Measurements from ENCODE around the gene TRIO. TPM values are rescaled to one million over a fixed set of nuclear protein-coding genes. Genes with fewer than 3 reads are reported as not detected.

TRIO gene
- total and polyA plus RNA-seq, 4 donors: 22.0 to 374 (median 191) TPM

DNA sequence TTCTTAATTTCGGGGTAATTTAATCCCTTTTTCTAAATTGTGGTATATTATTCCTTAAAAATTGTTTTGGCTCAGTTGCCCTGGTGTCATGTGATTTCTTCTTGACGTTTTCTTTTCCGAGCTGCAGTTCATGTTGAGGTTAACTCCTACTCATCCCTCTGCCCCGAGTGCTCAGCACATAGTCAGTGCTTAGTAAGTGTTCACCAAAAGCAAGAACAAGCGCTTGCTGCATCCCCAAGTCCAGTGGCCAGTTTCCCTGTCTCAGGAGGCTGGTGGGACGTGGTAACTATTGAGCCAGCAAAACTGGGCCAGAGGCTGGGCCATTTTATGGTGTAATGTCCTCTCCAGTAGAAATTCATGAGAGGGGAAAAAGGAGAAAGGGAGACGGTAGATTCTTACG is 23.3 kb downstream of the TRIO start:
- WGBS, 2 donors: 72 to 75% methylated on average over 8 of the region's 8 CpGs
- Histone ChIP-seq H3K4me1 (ENCODE audit: control insufficient read depth in 1 of 2, insufficient read depth in 2 of 2, low read length in 2 of 2) (peaks cover 0 to 12% of the 10 kb centered on the region in 2 donors), H3K4me3 (ENCODE audit: low read length in 2 of 2) (no peak overlapping the region), H3K36me3 (ENCODE audit: control insufficient read depth in 1 of 2, insufficient read depth in 2 of 2, low read length in 1 of 2) (no peaks in the 10 kb centered on the region), H3K27me3 (ENCODE audit: control insufficient read depth in 1 of 2, insufficient read depth in 2 of 2, low read length in 1 of 2) (no peaks in the 10 kb centered on the region), H3K27ac (ENCODE audit: low read depth in 1 of 2, low read length in 2 of 2) (no peak overlapping the region), H3K9me3 (ENCODE audit: control insufficient read depth, low read length) (no peaks in the 10 kb centered on the region)
- DNase-seq: no peak
- intact Hi-C loops (cut with DNase I): no loop called here
- no peak for ATAC-seq (ENCODE audit: low FRiP score)

DNA sequence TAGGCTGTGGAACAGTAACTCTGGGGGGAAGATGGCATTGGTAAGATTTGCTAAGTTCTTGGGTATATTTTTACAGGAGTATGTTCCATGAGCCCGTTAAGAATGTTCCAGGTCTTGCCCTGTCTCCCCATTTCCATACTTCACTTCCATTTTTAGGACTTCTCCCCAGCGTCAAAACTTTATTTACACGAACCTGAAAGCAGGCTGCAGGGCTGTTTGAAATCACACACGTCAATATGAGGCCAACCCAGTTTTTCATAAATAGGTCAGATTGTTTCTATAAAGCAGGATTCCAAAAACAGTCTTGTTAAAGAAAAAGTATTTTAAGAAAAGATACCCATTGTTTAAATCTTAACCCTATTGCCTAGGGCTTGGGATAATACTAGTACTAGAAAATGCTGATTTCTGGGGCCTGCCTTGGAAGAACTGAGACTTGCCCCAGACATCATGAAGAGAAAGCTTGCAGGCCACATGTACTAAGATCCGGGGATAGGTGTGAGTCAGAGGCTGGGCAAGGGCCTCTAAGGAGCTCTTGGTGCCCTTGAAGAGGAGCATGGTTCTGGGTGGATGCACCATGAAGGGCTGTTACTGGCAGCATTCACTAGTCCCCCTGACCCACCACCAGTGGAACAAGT is 24.2 kb downstream of the TRIO start:
- intact Hi-C loops (cut with DNase I): no loop called here
- H3K27me3 ChIP-seq (ENCODE audit: control insufficient read depth in 1 of 2, insufficient read depth in 2 of 2, low read length in 1 of 2): no peaks in the 10 kb centered on the region
- peaks cover 1 to 16% of the 10 kb centered on the region in 2 donors for H3K4me1 ChIP-seq (ENCODE audit: control insufficient read depth in 1 of 2, insufficient read depth in 2 of 2, low read length in 2 of 2)
- ATAC-seq (ENCODE audit: low FRiP score) (no peak), DNase-seq (no peak)
- H3K27ac ChIP-seq (ENCODE audit: low read depth in 1 of 2, low read length in 2 of 2): no peak overlapping the region
- no peak overlapping the region for H3K4me3 ChIP-seq (ENCODE audit: low read length in 2 of 2)
- H3K9me3 ChIP-seq (ENCODE audit: control insufficient read depth, low read length): no peaks in the 10 kb centered on the region
- no peaks in the 10 kb centered on the region for H3K36me3 ChIP-seq (ENCODE audit: control insufficient read depth in 1 of 2, insufficient read depth in 2 of 2, low read length in 1 of 2)
- 12 to 27% methylated on average over 5 of the region's 5 CpGs for WGBS, 2 donors

DNA sequence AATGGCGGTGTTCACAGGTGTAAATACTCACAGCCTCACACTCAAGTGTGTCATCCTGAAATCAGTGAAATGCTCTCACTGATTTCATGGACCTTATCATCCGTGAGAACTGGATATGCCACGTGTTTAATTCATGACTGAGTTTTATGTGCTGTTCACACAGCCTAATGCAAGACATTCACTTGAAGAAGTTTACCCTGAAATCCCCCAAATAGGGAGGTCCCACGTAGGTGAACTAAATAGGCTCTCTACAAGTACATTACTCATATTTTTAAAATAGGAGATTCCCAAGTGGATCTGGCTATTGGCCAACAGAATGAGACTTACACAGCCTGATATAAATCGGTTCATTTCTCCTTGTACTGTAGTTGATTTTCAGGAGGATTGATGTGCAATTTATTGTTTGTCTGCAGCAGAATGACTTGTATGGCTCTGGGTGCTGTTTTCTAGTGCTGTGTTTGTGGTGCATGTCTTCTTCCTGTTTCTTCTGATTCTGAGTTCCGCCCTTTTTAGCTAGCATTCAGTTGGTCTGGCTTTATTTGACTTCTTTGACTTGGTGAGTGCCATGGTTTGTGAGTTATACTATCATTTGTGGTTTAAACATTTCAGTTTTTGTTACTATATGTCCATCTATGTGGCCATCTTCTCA is 25.1 kb downstream of the TRIO start:
- no peak overlapping the region for H3K4me3 ChIP-seq (ENCODE audit: low read length in 2 of 2)
- no peak overlapping the region for H3K27ac ChIP-seq (ENCODE audit: low read depth in 1 of 2, low read length in 2 of 2)
- H3K4me1 ChIP-seq (ENCODE audit: control insufficient read depth in 1 of 2, insufficient read depth in 2 of 2, low read length in 2 of 2): peaks cover 2 to 17% of the 10 kb centered on the region in 2 donors
- ATAC-seq (ENCODE audit: low FRiP score) (no peak), DNase-seq (no peak)
- 73 to 74% methylated on average over 6 of the region's 6 CpGs for WGBS, 2 donors
- no peaks in the 10 kb centered on the region for H3K36me3 ChIP-seq (ENCODE audit: control insufficient read depth in 1 of 2, insufficient read depth in 2 of 2, low read length in 1 of 2)
- no peaks in the 10 kb centered on the region for H3K27me3 ChIP-seq (ENCODE audit: control insufficient read depth in 1 of 2, insufficient read depth in 2 of 2, low read length in 1 of 2)
- no peaks in the 10 kb centered on the region for H3K9me3 ChIP-seq (ENCODE audit: control insufficient read depth, low read length)
- intact Hi-C loops (cut with DNase I): no loop called here

- Histone ChIP-seq H3K27me3 (ENCODE audit: control insufficient read depth in 1 of 2, insufficient read depth in 2 of 2, low read length in 1 of 2) (no peaks in the 10 kb centered on the region), H3K27ac (ENCODE audit: low read depth in 1 of 2, low read length in 2 of 2) (no peak overlapping the region), H3K36me3 (ENCODE audit: control insufficient read depth in 1 of 2, insufficient read depth in 2 of 2, low read length in 1 of 2) (no peaks in the 10 kb centered on the region), H3K4me3 (ENCODE audit: low read length in 2 of 2) (no peak overlapping the region), H3K4me1 (ENCODE audit: control insufficient read depth in 1 of 2, insufficient read depth in 2 of 2, low read length in 2 of 2) (peaks cover 2 to 17% of the 10 kb centered on the region in 2 donors), H3K9me3 (ENCODE audit: control insufficient read depth, low read length) (no peaks in the 10 kb centered on the region)
- ATAC-seq (ENCODE audit: low FRiP score) (no peak), DNase-seq (no peak)
- 94 to 95% methylated on average over 7 of the region's 7 CpGs for WGBS, 2 donors
- intact Hi-C loops (cut with DNase I): no loop called here
These were observed 25.7 kb downstream of the TRIO start for GRCh38 chr5:14168793-14169262.

- intact Hi-C loops (cut with DNase I): no loop called here
- H3K36me3 ChIP-seq (ENCODE audit: control insufficient read depth in 1 of 2, insufficient read depth in 2 of 2, low read length in 1 of 2): no peaks in the 10 kb centered on the region
- no peak overlapping the region for H3K27ac ChIP-seq (ENCODE audit: low read depth in 1 of 2, low read length in 2 of 2)
- H3K27me3 ChIP-seq (ENCODE audit: control insufficient read depth in 1 of 2, insufficient read depth in 2 of 2, low read length in 1 of 2): no peaks in the 10 kb centered on the region
- no peaks in the 10 kb centered on the region for H3K9me3 ChIP-seq (ENCODE audit: control insufficient read depth, low read length)
- 54 to 71% methylated on average over 4 of the region's 4 CpGs for WGBS, 2 donors
- ATAC-seq (ENCODE audit: low FRiP score) (no peak), DNase-seq (no peak)
- H3K4me1 ChIP-seq (ENCODE audit: control insufficient read depth in 1 of 2, insufficient read depth in 2 of 2, low read length in 2 of 2): peaks cover 5 to 17% of the 10 kb centered on the region in 2 donors
- no peak overlapping the region for H3K4me3 ChIP-seq (ENCODE audit: low read length in 2 of 2)
These were observed 27.9 kb downstream of the TRIO start for GRCh38 chr5:14171046-14171445.

DNA sequence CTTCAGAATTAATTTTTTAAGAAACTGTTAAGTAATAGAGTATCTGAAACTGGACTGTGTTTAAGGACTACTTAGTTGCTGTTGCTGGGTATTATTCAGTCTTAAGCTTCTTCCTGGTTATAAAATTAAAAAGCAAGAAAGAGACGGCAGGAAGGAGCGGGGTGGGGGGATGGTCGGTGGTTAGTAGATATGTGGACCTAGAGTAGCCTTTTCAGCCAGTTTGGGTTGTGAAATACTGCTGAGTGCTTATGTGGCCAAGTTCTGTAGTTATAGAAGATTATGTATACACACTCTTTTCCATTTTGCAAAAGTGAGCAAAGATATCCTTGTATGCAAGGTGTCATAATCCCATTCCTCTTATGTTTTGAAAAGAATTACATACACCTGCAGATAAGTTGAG is 28.5 kb downstream of the TRIO start:
- no peaks in the 10 kb centered on the region for H3K36me3 ChIP-seq (ENCODE audit: control insufficient read depth in 1 of 2, insufficient read depth in 2 of 2, low read length in 1 of 2)
- intact Hi-C loops (cut with DNase I): no loop called here
- no peaks in the 10 kb centered on the region for H3K27me3 ChIP-seq (ENCODE audit: control insufficient read depth in 1 of 2, insufficient read depth in 2 of 2, low read length in 1 of 2)
- no peak for DNase-seq
- no peak for ATAC-seq (ENCODE audit: low FRiP score)
- H3K27ac ChIP-seq (ENCODE audit: low read depth in 1 of 2, low read length in 2 of 2): no peak overlapping the region
- H3K4me1 ChIP-seq (ENCODE audit: control insufficient read depth in 1 of 2, insufficient read depth in 2 of 2, low read length in 2 of 2): peaks cover 5 to 16% of the 10 kb centered on the region in 2 donors
- no peak overlapping the region for H3K4me3 ChIP-seq (ENCODE audit: low read length in 2 of 2)
- no peaks in the 10 kb centered on the region for H3K9me3 ChIP-seq (ENCODE audit: control insufficient read depth, low read length)
- WGBS, 2 donors: 62 to 63% methylated on average over 3 of the region's 3 CpGs

GRCh38 chr5:14172149-14172795 is 29.1 kb downstream of the TRIO start:
- no peaks in the 10 kb centered on the region for H3K27me3 ChIP-seq (ENCODE audit: control insufficient read depth in 1 of 2, insufficient read depth in 2 of 2, low read length in 1 of 2)
- H3K4me1 ChIP-seq (ENCODE audit: control insufficient read depth in 1 of 2, insufficient read depth in 2 of 2, low read length in 2 of 2): peaks cover 5 to 15% of the 10 kb centered on the region in 2 donors
- WGBS, 2 donors: 72 to 78% methylated on average over 5 of the region's 5 CpGs
- intact Hi-C loops (cut with DNase I): no loop called here
- DNase-seq: no peak
- no peak for ATAC-seq (ENCODE audit: low FRiP score)
- no peaks in the 10 kb centered on the region for H3K36me3 ChIP-seq (ENCODE audit: control insufficient read depth in 1 of 2, insufficient read depth in 2 of 2, low read length in 1 of 2)
- H3K4me3 ChIP-seq (ENCODE audit: low read length in 2 of 2): no peak overlapping the region
- H3K9me3 ChIP-seq (ENCODE audit: control insufficient read depth, low read length): no peaks in the 10 kb centered on the region
- no peak overlapping the region for H3K27ac ChIP-seq (ENCODE audit: low read depth in 1 of 2, low read length in 2 of 2)

DNA sequence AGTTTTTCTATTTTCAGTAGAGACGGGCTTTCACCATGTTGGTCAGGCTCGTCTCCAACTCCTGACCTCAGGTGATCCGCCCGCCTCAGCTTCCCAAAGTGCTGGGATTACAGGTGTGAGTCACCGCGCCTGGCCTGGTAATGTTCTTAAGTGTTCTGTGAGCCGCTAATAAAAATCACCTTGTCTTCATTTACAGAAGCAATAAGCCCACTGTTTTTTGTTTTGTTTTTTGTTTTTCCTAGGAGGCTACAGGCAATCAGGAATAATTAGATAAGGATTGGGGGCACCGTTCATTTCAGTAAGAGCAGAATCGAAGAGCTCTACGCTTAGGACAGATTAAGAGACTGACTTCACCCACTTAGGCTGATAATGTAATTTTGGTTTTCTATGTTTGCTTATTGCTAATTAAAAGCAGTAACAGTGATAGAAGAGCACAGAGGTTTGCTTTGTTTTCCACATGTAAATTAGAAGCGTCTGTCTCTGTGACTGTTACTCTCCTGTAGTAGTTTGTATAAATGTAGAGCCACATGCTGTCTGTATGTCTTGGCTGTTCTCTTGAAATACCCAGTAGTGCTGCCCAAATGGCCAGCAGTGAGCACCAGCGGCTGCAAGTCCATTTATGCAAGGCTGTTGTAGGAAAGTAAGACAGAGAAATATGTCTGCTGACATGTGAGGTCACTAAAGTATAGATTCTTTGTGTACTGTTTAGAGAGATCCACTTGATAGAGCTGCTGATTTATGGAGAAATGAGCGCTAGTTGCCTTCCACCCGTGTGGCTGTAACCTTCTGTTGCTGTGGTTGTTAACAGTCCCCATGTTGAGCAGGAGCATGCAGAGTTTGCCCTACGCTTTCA is 30.5 kb downstream of the TRIO start:
- ATAC-seq (ENCODE audit: low FRiP score) (no peak), DNase-seq (no peak)
- intact Hi-C loops (cut with DNase I): no loop called here
- Histone ChIP-seq H3K4me3 (ENCODE audit: low read length in 2 of 2) (no peak overlapping the region), H3K9me3 (ENCODE audit: control insufficient read depth, low read length) (no peaks in the 10 kb centered on the region), H3K27ac (ENCODE audit: low read depth in 1 of 2, low read length in 2 of 2) (no peak overlapping the region), H3K27me3 (ENCODE audit: control insufficient read depth in 1 of 2, insufficient read depth in 2 of 2, low read length in 1 of 2) (no peaks in the 10 kb centered on the region), H3K36me3 (ENCODE audit: control insufficient read depth in 1 of 2, insufficient read depth in 2 of 2, low read length in 1 of 2) (no peaks in the 10 kb centered on the region), H3K4me1 (ENCODE audit: control insufficient read depth in 1 of 2, insufficient read depth in 2 of 2, low read length in 2 of 2) (peaks cover 8 to 15% of the 10 kb centered on the region in 2 donors)
- WGBS, 2 donors: 78 to 79% methylated on average over 15 of the region's 15 CpGs

All from aorta (tissue), 5 donors.